GM19099 (cell line): ENCODE measurements around the gene APIP.

ENCODE experiments used
- POLR2A ChIP-seq: IDR thresholded peaks from 3 replicates; pipeline ENCODE4 v1.6.1; 2011; ENCODE audit warnings: low read depth; ENCODE audit not compliant: insufficient read length; ENCODE audit errors: extremely low read depth

The APIP gene

GRCh38 chr11:34907934-34908593, 8.1 kb downstream of the APIP start:
- TF ChIP-seq POLR2A: no peak

GRCh38 chr11:34905666-34906065, 10.5 kb downstream of the APIP start:
- TF ChIP-seq POLR2A: no peak

- no peak for TF ChIP-seq POLR2A
Measured at GRCh38 chr11:34904421-34904955, 11.7 kb downstream of the APIP start.

- no peak for TF ChIP-seq POLR2A
Measured at GRCh38 chr11:34899633-34900016, 16.6 kb downstream of the APIP start.

DNA sequence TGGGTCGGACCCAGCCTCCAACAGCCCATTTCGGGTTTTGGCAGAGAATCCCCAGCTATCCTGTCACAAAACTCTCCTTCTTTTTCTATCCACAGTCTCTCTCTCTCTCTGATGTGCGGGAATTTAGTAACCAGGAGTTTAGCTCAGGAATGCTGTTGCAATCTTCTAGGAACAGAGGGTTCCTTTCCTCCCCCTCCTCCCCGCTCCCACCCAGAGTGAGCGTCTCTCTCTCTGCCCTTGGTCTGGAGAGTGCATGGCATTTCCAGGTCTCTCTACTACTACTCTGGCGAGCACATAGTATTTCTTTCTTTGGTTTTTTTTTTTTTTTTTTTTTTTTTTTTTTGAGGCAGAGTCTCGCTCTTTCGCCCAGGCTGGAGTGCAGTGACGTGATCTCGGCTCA, 17.7 kb downstream of the APIP start:
- no peak for TF ChIP-seq POLR2A

DNA sequence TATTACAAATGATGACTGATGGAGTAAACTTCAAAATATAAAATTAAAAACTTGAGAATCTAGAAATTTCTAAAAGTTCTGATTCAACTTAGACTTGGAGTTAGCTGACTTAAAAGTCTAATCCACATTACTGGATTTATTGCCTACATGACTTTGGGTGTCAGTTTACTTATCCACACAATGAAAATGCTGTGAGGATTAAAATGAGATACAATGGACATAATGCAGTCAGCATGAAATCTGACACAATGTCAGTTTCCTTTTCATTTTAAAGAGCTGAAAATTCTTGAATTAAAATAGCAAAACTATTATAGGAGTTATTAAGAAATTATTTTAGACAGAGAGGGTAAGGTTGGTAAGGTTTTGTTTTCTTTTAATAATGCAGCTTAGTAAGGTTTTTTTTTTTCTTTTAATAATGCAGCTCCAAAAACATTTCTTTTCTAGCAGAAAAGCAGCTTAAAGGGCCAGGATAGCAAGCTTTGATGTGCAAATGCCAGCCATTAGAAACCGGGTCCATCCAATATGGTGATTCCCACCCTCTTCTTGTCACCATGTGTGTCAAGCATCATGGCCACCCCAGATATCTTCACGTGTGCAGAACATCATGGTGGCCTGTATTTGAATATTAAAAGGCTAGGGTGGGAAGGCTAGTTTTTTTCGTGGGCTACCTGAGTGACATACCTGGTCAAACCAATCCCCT, 18.9 kb downstream of the APIP start:
- no peak for TF ChIP-seq POLR2A

DNA sequence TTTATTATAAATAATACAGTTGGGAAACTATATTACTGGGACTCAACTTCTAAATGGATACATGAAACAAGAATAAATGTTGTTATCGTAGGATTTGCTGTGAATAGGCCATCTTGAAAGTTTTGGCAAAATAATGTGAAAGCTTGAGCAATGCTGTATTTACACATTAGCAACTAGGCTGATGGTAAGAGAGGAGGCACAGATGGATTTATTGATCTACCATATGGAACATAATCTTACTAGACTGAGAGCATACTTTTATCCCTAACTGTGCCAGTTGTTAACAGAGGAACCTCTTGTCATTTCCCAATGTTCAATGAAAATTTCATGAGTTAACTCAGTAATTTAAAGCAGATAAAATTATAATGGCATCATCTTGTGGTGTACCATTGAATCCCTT, 22.8 kb downstream of the APIP start:
- TF ChIP-seq POLR2A: no peak

- TF ChIP-seq POLR2A: no peak
Measured at GRCh38 chr11:34891611-34892010, 24.6 kb downstream of the APIP start.

- no peak for TF ChIP-seq POLR2A
Measured at GRCh38 chr11:34890812-34891211, 25.4 kb downstream of the APIP start.

- TF ChIP-seq POLR2A: no peak
Measured at GRCh38 chr11:34890089-34890488, 26.1 kb downstream of the APIP start.

GRCh38 chr11:34887260-34887659, 28.9 kb downstream of the APIP start:
- TF ChIP-seq POLR2A: no peak

GRCh38 chr11:34886609-34887008, 29.6 kb downstream of the APIP start:
- no peak for TF ChIP-seq POLR2A

DNA sequence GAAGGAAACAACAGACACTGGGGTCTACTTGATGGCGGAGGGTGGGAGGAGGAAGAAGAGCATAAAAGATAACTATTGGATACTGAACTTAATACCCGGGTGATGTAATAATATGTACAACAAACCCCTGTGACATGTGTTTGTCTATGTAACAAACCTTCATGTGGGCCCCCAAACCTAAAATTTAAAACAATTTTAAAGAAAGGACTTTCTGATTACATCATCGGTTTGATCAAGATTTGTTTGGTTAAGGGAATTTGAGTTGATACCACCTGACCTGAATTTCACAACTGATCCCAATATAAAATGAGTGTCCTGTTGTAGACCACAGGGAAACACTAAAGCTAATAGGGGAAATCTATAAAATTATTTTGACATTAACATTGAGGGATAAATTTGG, 34.3 kb downstream of the APIP start:
- no peak for TF ChIP-seq POLR2A

DNA sequence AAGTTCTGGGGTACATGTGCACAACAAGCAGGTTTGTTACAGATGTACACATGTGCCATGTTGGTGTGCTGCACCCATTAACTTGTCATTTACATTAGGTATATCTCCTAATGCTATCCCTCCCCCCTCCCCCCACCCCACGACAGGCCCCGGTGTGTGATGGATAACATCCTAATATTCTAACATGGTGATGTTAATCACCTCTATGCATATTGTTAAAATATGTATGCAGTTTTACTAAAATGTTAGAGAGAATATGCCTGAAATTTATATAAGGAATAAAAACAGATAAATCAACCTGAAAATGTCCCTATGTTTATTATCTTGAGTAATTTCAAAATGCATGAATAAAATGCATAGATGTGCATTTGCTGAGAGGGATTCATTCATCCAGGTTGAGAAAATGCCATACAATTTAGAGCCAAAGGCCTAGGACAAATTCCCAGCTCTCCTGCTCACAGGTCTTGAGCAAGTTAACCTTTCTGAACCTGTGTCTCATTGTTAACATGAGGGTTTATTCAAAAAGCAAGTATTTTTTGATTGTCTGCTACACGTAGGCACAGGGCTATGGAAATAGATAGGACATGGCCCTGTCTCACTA, 38.7 kb downstream of the APIP start:
- TF ChIP-seq POLR2A: no peak

- TF ChIP-seq POLR2A: no peak
Measured at GRCh38 chr11:34874202-34874601, 42.0 kb downstream of the APIP start.
